C4-2B (cell line): ENCODE results near the gene PAQR6.

ENCODE experiments used
- H3K27ac ChIP-seq: fragments of 450-650 bp; 2 replicates; pipeline ENCODE4 v1.5.1; 2017
- CTCF ChIP-seq: fragments of 450-650 bp; conservative IDR thresholded peaks from 2 replicates; pipeline ENCODE4 v1.5.1; 2017; ENCODE audit warnings: mild to moderate bottlenecking
- ZFX ChIP-seq: fragments of 450-650 bp; IDR thresholded peaks from 2 replicates; pipeline ENCODE4 v1.6.1; 2017

PAQR6 gene

GRCh38 chr1:156286061-156286460 is 38.2 kb upstream of the PAQR6 start:
- no peak overlapping the region for H3K27ac ChIP-seq
- TF ChIP-seq ZFX (no peak), CTCF (no peak)

- H3K27ac ChIP-seq, result no peak overlapping the region; the same call in 1 of the 2 replicates
- TF ChIP-seq ZFX (no peak), CTCF (no peak)
Observed at GRCh38 chr1:156285437-156285836, 37.6 kb upstream of the PAQR6 start.

- no peak for TF ChIP-seq ZFX
- TF ChIP-seq CTCF, result no peak
- peak overlapping the region; percentile 55 for H3K27ac ChIP-seq
Observed at GRCh38 chr1:156284757-156285156, 36.9 kb upstream of the PAQR6 start.

GRCh38 chr1:156284112-156284511 is 36.3 kb upstream of the PAQR6 start, which contains the start of gene TMEM79:
TMEM79 (plus strand) TSS chr1:156284325; CDS start chr1:156285227, 902 bp downstream.
- no peak for TF ChIP-seq ZFX
- no peak for TF ChIP-seq CTCF
- peak within 1 kb of the TSS; percentile 94 for H3K27ac ChIP-seq

GRCh38 chr1:156283521-156283920 is 35.7 kb upstream of the PAQR6 start:
- TF ChIP-seq CTCF, result no peak
- no peak for TF ChIP-seq ZFX

GRCh38 chr1:156282479-156283222 is 34.8 kb upstream of the PAQR6 start, which contains the start of gene SMG5:
SMG5 (minus strand) TSS chr1:156282825; CDS start chr1:156282680, 145 bp downstream.
- H3K27ac ChIP-seq, result peak within 1 kb of the TSS; percentile 94
- TF ChIP-seq CTCF, result no peak
- TF ChIP-seq ZFX, result peak; percentile 36; the same call in 1 of the 2 replicates

More at GRCh38 chr1:156283521-156283920, 35.7 kb upstream of the PAQR6 start:
- peak overlapping the region; percentile 94; the same call in 1 of the 2 replicates for H3K27ac ChIP-seq

- H3K27ac ChIP-seq, result peak overlapping the region; percentile 94
- no peak for TF ChIP-seq ZFX
- no peak for TF ChIP-seq CTCF
Observed at GRCh38 chr1:156281693-156282478, 34.0 kb upstream of the PAQR6 start.
